ENCODE results near the gene SELPLG.
"Not testable (repeated sequence)": the region's sequence is repeated elsewhere in the genome, so short reads cannot be mapped to it uniquely, and the experiment has no call there.

SELPLG gene

GRCh38 chr12:108654622-108655021, 20.9 kb upstream of the SELPLG start:
- DNase-seq, result not testable (repeated sequence)

- no peak for DNase-seq
Measured at GRCh38 chr12:108653922-108654321, 20.2 kb upstream of the SELPLG start.

GRCh38 chr12:108653082-108653516, 19.4 kb upstream of the SELPLG start:
- DNase-seq, result no peak

GRCh38 chr12:108650083-108650482, 16.4 kb upstream of the SELPLG start:
- no peak for DNase-seq

- DNase-seq, result peak; percentile 94
Measured at GRCh38 chr12:108649669-108650068, 16.0 kb upstream of the SELPLG start.

GRCh38 chr12:108649126-108649525, 15.4 kb upstream of the SELPLG start:
- peak; percentile 61 for DNase-seq

- DNase-seq, result no peak
Measured at GRCh38 chr12:108648371-108648770, 14.7 kb upstream of the SELPLG start.

GRCh38 chr12:108647585-108648287, 14.0 kb upstream of the SELPLG start:
- no peak for DNase-seq

GRCh38 chr12:108646600-108647579, 13.2 kb upstream of the SELPLG start:
- DNase-seq, result no peak

- DNase-seq, result no peak
Measured at GRCh38 chr12:108645686-108646599, 12.2 kb upstream of the SELPLG start.

GRCh38 chr12:108644811-108645120, 11.1 kb upstream of the SELPLG start:
- DNase-seq, result no peak

GRCh38 chr12:108643941-108644810, 10.5 kb upstream of the SELPLG start:
- DNase-seq, result no peak

- DNase-seq, result no peak
Measured at GRCh38 chr12:108642899-108643654, 9.4 kb upstream of the SELPLG start.

- DNase-seq, result no peak
Measured at GRCh38 chr12:108642269-108642870, 8.7 kb upstream of the SELPLG start.

- DNase-seq, result no peak
Measured at GRCh38 chr12:108641446-108642268, 8.0 kb upstream of the SELPLG start.

GRCh38 chr12:108640802-108641445, 7.2 kb upstream of the SELPLG start:
- DNase-seq, result peak; percentile 59

- no peak for DNase-seq
Measured at GRCh38 chr12:108638997-108639822, 5.5 kb upstream of the SELPLG start.

GRCh38 chr12:108638141-108638827, 4.6 kb upstream of the SELPLG start:
- DNase-seq, result peak; percentile 50
